Measurements from ENCODE around the gene U2AF2.

DNA sequence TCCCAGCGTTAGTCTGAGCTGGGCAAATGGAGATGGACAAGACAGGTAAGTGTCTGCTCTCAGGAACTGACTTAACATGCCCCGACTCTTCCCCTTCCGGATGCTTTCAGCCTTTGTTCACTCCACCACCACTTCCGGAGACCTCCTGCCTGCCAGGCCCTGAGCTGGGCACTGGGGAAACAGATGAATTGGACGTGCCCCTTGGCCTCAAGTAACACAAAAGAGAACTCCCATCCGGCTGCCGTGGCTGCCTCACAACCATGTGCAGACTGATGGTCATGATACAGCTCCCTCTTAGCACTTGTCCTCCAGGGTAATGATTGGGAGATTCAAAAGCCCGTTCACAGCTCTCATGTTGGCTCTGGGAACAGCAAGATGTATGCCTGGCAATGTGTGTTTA is 37.4 kb upstream of the U2AF2 start:
- TF ChIP-seq, protein P1, sequence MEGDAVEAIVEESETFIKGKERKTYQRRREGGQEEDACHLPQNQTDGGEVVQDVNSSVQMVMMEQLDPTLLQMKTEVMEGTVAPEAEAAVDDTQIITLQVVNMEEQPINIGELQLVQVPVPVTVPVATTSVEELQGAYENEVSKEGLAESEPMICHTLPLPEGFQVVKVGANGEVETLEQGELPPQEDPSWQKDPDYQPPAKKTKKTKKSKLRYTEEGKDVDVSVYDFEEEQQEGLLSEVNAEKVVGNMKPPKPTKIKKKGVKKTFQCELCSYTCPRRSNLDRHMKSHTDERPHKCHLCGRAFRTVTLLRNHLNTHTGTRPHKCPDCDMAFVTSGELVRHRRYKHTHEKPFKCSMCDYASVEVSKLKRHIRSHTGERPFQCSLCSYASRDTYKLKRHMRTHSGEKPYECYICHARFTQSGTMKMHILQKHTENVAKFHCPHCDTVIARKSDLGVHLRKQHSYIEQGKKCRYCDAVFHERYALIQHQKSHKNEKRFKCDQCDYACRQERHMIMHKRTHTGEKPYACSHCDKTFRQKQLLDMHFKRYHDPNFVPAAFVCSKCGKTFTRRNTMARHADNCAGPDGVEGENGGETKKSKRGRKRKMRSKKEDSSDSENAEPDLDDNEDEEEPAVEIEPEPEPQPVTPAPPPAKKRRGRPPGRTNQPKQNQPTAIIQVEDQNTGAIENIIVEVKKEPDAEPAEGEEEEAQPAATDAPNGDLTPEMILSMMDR (conservative IDR thresholded peaks at IDR 0.05 in 1 of 2, IDR thresholded peaks at IDR 0.05 in 1 of 2; ENCODE audit: extremely low read depth in 1 of 2, insufficient read depth in 1 of 2, low read depth in 1 of 2, low read length in 2 of 2) = no peak
- no peak for TF ChIP-seq EZH2 (IDR thresholded peaks at IDR 0.05; ENCODE audit: borderline replicate concordance, low read length)
